PC-9 (cell line): ENCODE measurements around the gene GFPT1. TPM values are rescaled to one million over a fixed set of nuclear protein-coding genes. Genes with fewer than 3 reads are reported as not detected.
A peak's percentile ranks its signal among the peaks of the same experiment; 100 is the strongest.

Experiments
- BruUV-seq: library from RNA; stranded (reverse); fragments of 400-500 nt; replicated peaks from 2 replicates; lab custom pipeline; 2021; lab: Mats Ljungman, UMichigan
- CTCF ChIA-PET: fragments of 300-600 bp; sonication (Branson Sonifier 250); formaldehyde crosslinking; loops from one replicate; lab custom pipeline; 2022; ENCODE audit warnings: antibody characterized with exemption; lab: Charles Lee
- POLR2A ChIA-PET: fragments of 300-600 bp; sonication (Branson Sonifier 250); formaldehyde crosslinking; loops from one replicate; lab custom pipeline; 2022; ENCODE audit warnings: antibody characterized with exemption; ENCODE audit not compliant: unreplicated experiment; lab: Charles Lee
- DNase-seq, 2 experiments: peaks; one replicate each; pipeline versions ENCODE4 v3.0.0 to v3.0.0-alpha.2; 2015 to 2022; ENCODE audit warnings: mixed read lengths in 1 of 2
- H2AFZ ChIP-seq: fragments of 200-600 bp; sonication (generic); 2 replicates; pipeline ENCODE4 v1.8.1; 2017; ENCODE audit warnings: antibody characterized with exemption
- H3F3A ChIP-seq: fragments of 200-600 bp; sonication (generic); 2 replicates; pipeline ENCODE4 v1.8.1; 2017; ENCODE audit warnings: antibody characterized with exemption, mild to moderate bottlenecking, low read depth; ENCODE audit not compliant: insufficient read depth
- H3K27ac ChIP-seq: fragments of 200-600 bp; sonication (generic); 2 replicates; pipeline ENCODE4 v1.6.1; 2016; ENCODE audit warnings: mixed run types
- H3K27me3 ChIP-seq: fragments of 200-600 bp; sonication (generic); 2 replicates; pipeline ENCODE4 v1.6.1; 2016; ENCODE audit warnings: low read depth, mixed run types; ENCODE audit not compliant: insufficient read depth
- H3K36me3 ChIP-seq: fragments of 200-600 bp; sonication (generic); 2 replicates; pipeline ENCODE4 v1.6.1; 2016; ENCODE audit warnings: low read depth, mixed run types
- H3K4me1 ChIP-seq: fragments of 200-600 bp; sonication (generic); replicated peaks from 2 replicates; pipeline ENCODE4 v1.6.1; 2016; ENCODE audit warnings: mixed run types; ENCODE audit not compliant: insufficient read depth
- H3K4me2 ChIP-seq: fragments of 200-600 bp; sonication (generic); 2 replicates; pipeline ENCODE4 v1.6.1; 2017; ENCODE audit warnings: mixed run types
- H3K4me3 ChIP-seq: fragments of 200-600 bp; sonication (generic); 2 replicates; pipeline ENCODE4 v1.6.1; 2016; ENCODE audit warnings: mixed run types
- H3K79me2 ChIP-seq: fragments of 200-600 bp; sonication (generic); 2 replicates; pipeline ENCODE4 v1.6.1; 2017; ENCODE audit warnings: low read depth, mixed run types
- H3K9me2 ChIP-seq: fragments of 200-600 bp; sonication (generic); 2 replicates; pipeline ENCODE4 v1.8.1; 2017; ENCODE audit warnings: mild to moderate bottlenecking; ENCODE audit not compliant: insufficient read depth
- H3K9me3 ChIP-seq: fragments of 200-600 bp; sonication (generic); 2 replicates; pipeline ENCODE4 v1.8.1; 2016; ENCODE audit warnings: low read depth; ENCODE audit not compliant: insufficient read depth
- H4K20me1 ChIP-seq: fragments of 200-600 bp; sonication (generic); 2 replicates; pipeline ENCODE4 v1.8.1; 2017; ENCODE audit not compliant: insufficient read depth
- CTCF ChIP-seq: fragments of 200-600 bp; sonication (generic); conservative IDR thresholded peaks from 2 replicates; pipeline ENCODE4 v1.6.1; 2017; ENCODE audit warnings: mixed run types, antibody characterized with exemption, mild to moderate bottlenecking, moderate library complexity
- EZH2 ChIP-seq: fragments of 200-600 bp; sonication (generic); IDR thresholded peaks from 2 replicates; pipeline ENCODE4 v1.8.0; 2017; ENCODE audit warnings: antibody characterized with exemption, low read depth
- intact Hi-C: fragments of 100-400 bp; cut with micrococcal nuclease; formaldehyde crosslinking; loops from one replicate; pipeline ENCODE4 v1.10.0; 2022; ENCODE audit not compliant: unreplicated experiment
- total RNA-seq: library from RNA; stranded (reverse); gene quantifications from 2 replicates; pipeline ENCODE4 v1.2.3, GENCODE V29; 2021

GFPT1 gene
- total RNA-seq, 1 experiment from 2014 or later = 58.3 TPM

- CTCF ChIA-PET = interaction anchor here (0.7 kb wide), 1 partner anchor 342 kb away, joined by 3 read pairs; no protein-coding TSS in a partner anchor
- Histone ChIP-seq H3K9me2 (no peaks in the 10 kb centered on the region), H3K36me3 (peaks cover 11% of the 10 kb centered on the region), H3K4me3 (no peak overlapping the region), H4K20me1 (peaks cover 48% of the 10 kb centered on the region), H3F3A (peaks cover 4% of the 10 kb centered on the region), H3K4me2 (peak overlapping the region; percentile 36), H3K4me1 (peaks cover 50% of the 10 kb centered on the region), H3K79me2 (peaks cover 93% of the 10 kb centered on the region), H3K27me3 (no peaks in the 10 kb centered on the region), H2AFZ (no peak overlapping the region), H3K9me3 (no peaks in the 10 kb centered on the region), H3K27ac (peak overlapping the region; percentile 64)
- TF ChIP-seq CTCF = no peak
- TF ChIP-seq EZH2 = no peak
- no peak for DNase-seq
- BruUV-seq = no TSS peak
- POLR2A ChIA-PET = no interaction called here
- intact Hi-C loops = no loop called here
Observed at GRCh38 chr2:69382547-69382946, 4.5 kb downstream of the GFPT1 start.

- Histone ChIP-seq H3K36me3 (peaks cover 16% of the 10 kb centered on the region), H3K27ac (peak overlapping the region; percentile 64), H3K9me3 (no peaks in the 10 kb centered on the region), H3K27me3 (no peaks in the 10 kb centered on the region), H3K4me1 (peaks cover 50% of the 10 kb centered on the region), H3K79me2 (peaks cover 93% of the 10 kb centered on the region), H3F3A (peaks cover 8% of the 10 kb centered on the region), H3K4me2 (peak overlapping the region; percentile 36), H4K20me1 (peaks cover 60% of the 10 kb centered on the region), H3K4me3 (no peak overlapping the region), H3K9me2 (no peaks in the 10 kb centered on the region), H2AFZ (no peak overlapping the region)
- no peak for TF ChIP-seq EZH2
- TF ChIP-seq CTCF = no peak
- intact Hi-C loops = no loop called here
- POLR2A ChIA-PET = no interaction called here
- no TSS peak for BruUV-seq
- DNase-seq = peak; percentile 14 to 74
- CTCF ChIA-PET = interaction anchor here (0.6 kb wide), 1 partner anchor 90 kb away, joined by 3 read pairs; no protein-coding TSS in a partner anchor
Observed at GRCh38 chr2:69381337-69381737, 5.7 kb downstream of the GFPT1 start.

- H3K4me2 ChIP-seq = no peak overlapping the region
- DNase-seq = peak in 1 of 2 experiments; percentile 44
- no peak for TF ChIP-seq EZH2
- BruUV-seq = no TSS peak
- no peaks in the 10 kb centered on the region for H3K27me3 ChIP-seq
- POLR2A ChIA-PET = no interaction called here
- CTCF ChIA-PET = no interaction called here
- no peak overlapping the region for H2AFZ ChIP-seq
- H3K36me3 ChIP-seq = peaks cover 24% of the 10 kb centered on the region
- intact Hi-C loops = no loop called here
- H3K9me2 ChIP-seq = no peaks in the 10 kb centered on the region
- H3K27ac ChIP-seq = peak overlapping the region; percentile 64
- peaks cover 93% of the 10 kb centered on the region for H3K79me2 ChIP-seq
- H4K20me1 ChIP-seq = peaks cover 70% of the 10 kb centered on the region
- peaks cover 8% of the 10 kb centered on the region for H3F3A ChIP-seq
- H3K4me1 ChIP-seq = peaks cover 42% of the 10 kb centered on the region
- H3K4me3 ChIP-seq = no peak overlapping the region
- H3K9me3 ChIP-seq = no peaks in the 10 kb centered on the region
Observed at GRCh38 chr2:69380072-69380917, 6.7 kb downstream of the GFPT1 start.
